Ammon's horn (tissue), 1 donor: ENCODE data around the gene ABL1.
A peak's percentile ranks its signal among the peaks of the same experiment; 100 is the strongest.

Experiments
- DNase-seq: peaks from one replicate; pipeline ENCODE4 v3.0.0-alpha.2; 2016; ENCODE audit warnings: low spot score

Gene ABL1

DNA sequence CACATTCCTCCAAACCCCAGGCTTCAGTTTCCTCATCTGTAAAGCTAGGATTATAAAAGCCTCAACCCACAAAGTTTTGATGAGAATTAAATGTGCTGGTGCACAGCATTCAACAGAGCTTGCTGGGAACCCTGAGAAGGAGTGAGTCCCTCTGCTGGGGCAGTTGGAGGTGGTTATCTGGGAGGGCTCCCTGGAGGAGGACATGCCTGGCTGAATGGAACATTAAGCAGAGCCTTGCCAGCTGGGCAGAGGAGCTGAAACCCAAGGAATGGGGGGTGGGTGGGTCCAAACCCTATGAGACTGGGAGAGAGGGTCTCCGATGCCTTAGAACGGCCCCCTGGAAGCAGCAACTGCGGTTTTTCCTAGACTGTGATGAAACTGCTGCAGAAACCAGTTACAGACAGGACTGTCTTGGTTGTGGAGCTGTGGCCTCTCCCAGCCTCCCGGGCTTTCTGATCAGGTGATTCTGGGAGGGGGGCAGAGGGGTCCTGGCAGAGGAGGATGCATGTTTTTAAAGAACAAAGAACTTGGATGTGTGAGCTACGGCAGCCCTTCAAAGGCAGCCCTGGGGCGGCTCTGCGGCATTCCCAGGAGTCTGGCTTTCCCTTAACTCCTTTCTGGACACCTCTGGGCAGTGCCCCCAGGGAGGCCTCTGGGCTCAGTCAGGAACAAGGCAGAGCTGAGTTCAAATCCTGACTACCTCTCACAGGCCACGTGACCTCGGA is 83.2 kb downstream of the ABL1 start:
- DNase-seq: no peak

- DNase-seq: peak; percentile 60
Measured at GRCh38 chr9:130918826-130919558, 83.9 kb downstream of the ABL1 start.

- DNase-seq: no peak
Measured at GRCh38 chr9:130919559-130920145, 84.6 kb downstream of the ABL1 start.

GRCh38 chr9:130920233-130920632 is 85.2 kb downstream of the ABL1 start:
- no peak for DNase-seq

DNA sequence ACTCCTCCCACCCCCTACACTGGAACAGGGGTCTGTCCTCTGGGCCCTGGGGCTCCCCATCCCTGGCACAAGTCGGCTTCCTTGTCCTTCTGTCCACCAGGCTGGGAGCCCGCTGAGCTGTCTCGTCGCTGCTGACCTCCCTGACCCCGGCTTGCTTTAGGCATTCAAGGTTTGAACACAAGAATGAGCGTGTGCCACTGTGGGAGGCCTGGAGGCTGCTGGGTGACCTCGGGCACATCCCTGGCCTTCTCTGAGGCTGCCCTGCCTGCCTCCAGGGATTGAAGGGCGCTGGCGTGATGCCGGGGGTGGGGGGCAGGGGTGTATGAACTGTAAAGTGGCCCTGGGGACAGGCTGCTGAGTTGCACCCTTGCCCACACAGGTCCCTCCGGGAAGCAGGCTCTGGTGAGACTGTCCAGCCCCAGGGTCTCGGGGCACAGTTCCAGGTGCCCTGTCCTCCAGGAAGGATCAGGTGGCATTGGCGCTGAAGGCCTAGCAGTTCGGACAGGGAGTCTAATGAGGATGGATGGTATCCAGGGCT is 85.8 kb downstream of the ABL1 start:
- no peak for DNase-seq

DNA sequence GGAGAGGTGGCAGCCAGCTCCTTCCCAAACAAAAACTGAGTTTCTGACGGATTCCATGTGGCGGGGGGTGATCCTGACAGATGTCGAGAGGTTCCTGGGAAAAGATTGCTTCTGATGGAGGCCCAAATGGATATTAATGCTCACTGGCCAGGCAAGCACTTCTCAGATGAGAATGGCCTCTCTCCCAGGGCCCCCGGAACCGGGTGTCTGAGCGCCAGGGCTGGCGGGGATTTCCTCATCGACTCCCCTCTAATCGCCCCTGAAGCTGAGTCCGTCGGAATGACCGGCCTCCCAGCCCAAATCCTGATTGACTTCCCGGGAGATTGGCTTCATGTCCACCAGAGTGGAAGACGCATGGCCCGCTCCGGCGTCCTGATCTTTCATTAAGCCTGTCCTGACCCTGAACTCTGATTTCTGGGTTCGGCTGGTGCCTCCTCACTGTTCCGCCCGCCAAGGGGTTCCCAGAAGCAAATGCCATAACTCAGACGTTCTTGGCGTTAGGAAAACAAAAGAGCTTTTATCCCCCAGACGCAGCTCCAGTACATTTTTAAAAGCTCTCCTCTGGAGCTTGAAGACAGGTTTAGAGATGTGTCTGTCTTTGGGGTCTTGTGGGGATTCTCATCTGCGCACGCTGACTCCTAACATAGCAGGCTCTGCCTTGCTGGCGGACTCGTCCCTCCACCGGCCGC is 86.4 kb downstream of the ABL1 start:
- no peak for DNase-seq

DNA sequence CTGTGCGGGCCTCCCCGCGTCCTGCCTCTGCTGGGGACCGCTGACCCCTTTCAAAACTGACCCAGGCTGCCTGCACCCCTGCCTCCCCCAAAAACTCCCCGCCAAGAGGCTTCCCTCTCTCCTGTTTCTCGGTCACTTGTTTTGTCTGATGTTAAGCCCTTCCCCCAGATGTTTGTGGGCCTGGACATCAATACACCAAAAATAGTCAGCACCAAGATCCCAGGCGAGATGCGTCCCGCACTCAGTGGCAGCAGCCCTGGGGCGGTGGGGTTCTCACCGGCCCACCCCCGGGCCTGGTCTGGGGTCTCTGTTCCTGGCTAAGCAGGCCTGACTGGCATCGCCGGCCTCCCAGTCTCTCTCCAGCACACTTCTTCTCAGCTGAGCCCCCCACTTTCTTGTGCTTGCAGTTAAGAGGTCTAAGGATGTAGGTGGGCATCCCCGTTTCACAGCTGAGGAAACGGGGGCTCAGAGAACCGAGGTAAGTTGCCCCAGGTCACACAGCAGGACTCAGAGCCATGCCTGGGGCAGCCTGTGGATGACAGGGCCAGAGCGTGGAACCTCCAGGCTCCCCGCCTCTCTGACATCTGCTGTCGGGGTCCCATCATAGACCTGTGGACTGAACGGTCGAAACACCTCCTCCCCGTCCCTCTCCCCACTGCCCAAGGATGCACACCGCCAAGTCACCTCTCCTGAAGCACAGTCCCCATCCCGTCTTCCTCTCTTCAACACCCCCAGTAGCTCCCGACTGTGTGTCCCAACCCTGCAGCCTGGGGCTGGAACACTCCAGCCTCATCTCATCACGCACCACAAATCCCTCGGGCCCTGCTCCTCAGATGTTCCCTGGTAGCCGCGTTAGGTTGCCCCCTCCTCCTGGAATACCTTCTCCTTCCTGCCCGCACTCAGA is 87.2 kb downstream of the ABL1 start:
- no peak for DNase-seq

DNA sequence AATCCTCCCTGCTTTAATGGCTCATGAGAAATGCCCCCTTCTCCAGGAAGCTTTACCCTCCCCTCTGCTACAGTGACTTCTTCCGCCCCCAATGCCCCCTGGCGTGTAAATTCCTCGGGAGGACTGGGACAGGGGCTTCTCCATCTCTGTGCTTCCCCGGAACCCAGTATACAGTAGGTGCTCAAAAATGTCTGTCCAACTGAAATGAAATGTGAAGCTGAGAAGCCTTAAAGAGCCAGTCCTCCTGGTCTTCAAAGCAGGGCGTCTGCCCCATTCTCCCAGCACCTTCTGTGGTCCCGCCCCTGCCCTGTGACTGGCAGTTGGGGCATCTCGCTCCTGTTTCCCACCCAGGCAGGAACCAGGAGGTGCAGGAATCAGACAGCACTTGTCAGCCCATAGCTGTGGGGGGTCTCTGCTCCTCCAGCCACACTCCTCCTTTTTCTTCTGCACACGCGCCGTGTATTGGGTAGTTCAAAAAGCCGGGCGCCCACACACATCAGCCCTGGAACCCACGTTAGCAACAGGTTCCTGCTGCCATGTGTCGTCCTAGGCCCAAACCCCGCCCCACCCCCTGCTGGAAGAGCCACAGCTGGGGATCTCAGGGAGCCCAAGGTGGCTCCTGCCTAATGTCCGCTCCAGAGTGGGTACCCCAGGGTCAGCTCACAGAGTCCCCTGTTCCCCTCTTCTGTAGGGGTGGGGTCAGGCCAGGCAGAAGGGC is 88.0 kb downstream of the ABL1 start:
- DNase-seq: no peak

DNA sequence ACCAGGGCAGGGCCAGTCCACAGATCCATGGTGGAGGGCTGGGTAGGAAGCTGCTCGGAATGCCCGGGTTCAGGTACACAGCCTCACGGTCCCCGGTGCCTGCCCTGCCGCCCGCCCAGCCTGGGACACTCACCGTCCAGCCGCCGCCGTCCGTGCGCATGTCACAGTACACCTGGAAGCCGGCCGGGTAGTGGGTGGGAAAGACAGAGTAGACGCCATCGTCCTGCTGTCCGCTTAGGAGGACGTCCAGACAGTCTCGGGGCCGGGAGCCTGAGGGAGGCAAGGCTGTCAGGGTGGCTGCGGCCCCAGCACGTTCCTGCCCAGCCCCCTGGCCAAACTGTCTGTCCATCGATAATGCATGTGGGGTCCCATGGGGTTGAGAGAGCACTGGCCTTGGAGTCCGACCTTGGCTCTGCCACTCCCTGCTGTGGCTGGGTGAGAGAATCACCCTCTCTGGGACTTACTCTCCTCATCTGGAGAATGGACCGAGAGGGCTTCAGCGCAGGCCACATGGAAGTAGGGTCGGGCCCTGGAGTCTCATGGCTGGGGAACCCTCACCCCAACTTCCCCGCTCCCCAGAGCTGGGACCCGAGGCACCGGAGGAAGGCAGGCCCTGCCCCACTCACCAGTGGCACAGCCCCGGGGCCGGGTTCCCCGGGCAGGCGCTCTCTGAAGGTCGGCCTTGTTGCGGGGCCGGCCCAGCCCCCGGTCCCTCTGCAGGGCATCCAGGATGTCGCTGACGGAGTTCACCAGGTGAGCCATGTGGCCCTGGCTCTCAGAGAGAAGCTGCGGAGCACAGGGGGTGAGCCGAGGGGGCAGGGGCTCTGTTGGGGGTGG is 88.8 kb downstream of the ABL1 start:
- no peak for DNase-seq

GRCh38 chr9:130924448-130924788 is 89.4 kb downstream of the ABL1 start:
- DNase-seq: no peak

DNA sequence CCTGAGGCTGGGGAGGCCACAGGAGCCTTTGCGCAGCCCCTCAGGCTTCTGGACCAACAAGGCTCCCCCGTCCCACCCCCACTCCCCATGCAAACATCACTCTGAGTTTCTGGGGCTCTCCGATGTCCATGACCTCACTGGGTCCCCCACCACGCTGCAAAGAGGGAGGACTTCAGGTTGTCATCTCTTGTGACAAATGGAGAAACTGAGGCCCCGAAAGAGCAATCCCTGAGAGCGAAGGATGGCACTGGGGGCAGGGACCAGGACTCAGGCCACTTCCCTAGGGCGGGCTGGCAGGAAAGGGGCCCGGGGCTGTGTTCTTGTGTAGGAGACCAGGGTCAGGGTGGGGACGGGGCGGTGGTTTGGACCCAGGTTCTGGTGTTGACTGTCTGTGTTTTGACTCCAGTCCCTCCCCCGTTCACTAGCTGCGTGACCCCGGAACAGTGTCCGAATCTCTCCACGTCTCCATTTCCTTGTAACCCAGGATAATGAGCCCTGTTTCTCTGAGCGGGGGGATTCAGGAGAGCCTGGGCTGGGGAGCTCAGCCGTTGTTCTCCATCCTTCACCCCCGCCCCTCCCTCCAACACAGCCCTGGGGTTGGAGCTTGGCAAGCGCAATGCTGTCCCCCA is 90.1 kb downstream of the ABL1 start:
- DNase-seq: no peak

GRCh38 chr9:130927338-130927737 is 92.3 kb downstream of the ABL1 start:
- no peak for DNase-seq

DNA sequence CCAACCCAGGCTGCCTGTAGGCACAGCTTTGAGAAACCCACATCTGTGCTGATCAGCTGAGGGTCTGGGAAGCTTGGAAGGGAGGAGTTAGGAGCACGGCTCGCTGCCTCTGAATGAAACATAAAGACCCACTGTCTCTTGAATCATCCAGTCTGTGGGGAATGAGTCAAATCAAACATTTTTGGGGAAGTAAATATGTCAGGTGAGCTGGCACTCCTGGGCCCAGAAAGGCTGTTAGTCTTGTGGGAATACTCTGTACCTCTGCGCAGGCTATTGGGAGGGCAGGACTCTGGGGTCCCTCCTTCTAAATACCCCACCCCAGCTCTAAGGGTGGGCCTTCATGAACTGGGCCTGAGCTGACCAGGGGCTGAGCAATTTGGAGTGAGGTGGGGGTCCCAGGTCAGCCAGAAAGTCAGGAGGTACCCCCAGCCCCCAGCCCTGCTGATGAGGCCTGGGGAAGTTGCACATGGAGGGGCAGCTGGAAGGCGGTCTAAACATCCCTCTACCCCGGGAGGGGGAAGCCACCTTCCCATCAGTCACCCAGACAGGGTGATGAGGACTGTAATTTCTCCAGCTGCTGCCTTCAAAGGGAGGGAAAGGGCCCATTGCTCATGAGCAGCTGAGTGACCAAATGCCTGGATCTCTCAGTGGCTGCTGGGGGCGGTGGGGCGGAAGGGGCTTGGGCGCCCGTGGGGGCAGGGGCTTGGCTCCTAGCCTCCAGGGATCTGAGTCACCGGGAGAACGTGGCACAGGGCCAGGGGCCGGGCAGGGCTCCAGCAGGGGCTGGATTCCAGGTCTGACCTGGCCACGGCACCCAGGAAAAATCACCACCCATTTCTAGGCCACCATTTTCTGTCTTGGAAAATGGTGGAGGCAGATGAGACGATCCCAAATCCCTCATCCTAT is 93.2 kb downstream of the ABL1 start:
- no peak for DNase-seq

- DNase-seq: no peak
Measured at GRCh38 chr9:130929571-130930038, 94.6 kb downstream of the ABL1 start.

DNA sequence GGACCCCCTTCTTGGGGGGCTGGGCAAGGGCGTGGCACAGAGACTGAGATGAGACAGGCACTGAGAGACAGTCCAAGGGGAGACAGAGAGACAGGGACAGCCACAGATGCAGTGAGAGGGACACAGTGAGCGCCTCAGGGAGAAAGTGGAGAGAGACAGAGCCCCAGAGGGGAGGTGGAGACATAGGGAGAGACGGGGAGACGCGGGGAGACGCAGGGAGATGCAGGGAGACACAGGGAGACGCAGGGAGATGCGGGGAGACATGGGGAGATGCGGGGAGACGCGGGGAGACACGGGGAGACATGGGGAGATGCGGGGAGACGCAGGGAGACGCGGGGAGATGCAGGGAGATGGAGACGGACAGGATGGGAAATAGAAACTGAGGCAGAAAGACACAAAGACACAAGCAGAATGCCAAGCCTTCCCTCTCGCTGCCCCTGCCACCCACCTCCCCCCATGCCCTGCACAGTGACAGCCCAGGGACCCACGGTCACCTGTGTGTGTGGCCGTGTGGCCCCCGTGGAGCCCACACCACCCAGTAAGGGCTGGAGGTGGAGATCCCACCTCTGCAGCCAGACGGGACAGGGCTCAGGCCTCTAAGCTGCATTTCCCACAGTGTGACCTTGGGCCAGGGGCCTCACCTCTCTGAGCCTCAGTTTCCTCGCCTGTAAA is 95.2 kb downstream of the ABL1 start:
- DNase-seq: no peak

DNA sequence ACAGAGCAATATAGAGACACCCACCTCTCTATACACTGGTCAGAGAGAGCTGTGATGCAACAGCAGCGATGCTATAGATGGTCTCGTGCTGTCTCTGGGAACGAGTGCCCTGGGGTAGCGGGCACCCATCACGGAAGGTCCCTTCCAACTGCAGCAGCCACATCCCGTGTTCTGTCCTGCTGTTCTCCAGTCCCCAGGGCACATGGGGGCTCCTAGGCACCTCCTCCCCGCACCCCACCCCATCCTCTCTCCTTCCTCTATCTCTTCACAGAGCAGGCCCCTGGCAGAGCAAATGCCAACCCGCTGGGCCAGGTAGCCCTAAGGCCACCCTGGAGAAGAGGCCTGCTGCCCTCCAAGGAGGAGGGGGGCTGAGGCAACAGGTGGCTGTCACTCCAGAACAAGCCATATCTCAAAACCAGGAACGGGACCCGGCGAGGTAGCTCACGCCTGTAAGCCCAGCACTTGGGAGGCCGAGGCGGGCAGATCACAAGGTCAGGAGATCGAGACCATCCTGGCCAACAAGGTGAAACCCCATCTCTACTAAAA is 95.8 kb downstream of the ABL1 start:
- no peak for DNase-seq

DNA sequence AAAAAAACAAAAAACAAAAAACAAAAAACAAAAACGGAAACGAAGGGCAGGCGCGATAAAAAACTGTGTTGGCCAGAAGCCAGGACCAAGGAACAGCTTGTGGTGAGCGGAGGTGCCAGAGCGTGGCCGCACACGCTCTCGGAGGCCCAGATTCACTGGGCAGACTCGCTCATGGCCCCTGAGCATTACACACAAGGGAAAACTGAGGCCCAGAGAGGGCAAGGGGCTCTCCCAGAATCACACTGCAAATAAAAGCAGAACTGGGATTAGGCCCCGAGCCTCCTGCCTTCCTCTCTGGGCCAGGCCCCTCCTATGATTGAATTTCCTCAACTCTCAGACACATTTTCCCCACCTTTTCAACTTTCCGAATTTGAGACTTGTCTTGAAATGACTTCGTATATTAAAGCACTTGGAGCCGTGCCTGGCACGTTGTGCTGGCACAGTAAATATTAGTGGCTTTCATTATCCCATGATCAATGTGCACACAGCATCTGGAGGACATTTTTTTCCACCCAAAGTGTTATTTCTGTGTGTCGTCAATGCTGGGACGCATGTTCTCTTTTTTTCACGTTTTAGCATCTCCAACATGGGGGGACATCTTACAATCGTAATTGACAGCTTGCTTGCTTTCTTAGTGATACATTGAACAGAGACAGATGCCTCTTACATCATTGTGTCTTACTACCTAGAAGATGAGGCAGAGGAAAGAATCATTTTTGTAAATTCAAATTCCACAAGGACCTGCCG is 96.6 kb downstream of the ABL1 start:
- no peak for DNase-seq
